Activated naive CD4-positive, alpha-beta T cell treated with anti-CD3 and anti-CD28 coated beads for 36 hours (primary cell): Measurements from ENCODE around the gene SLC2A4. TPM values are rescaled to one million over a fixed set of nuclear protein-coding genes. Genes with fewer than 3 reads are reported as not detected.

Experiments
- CTCF ChIA-PET: fragments of 350-600 bp; sonication (Branson Sonifier 250); formaldehyde crosslinking; loops from one replicate; lab custom pipeline; 2021; ENCODE audit warnings: antibody characterized with exemption; lab: Charles Lee
- DNase-seq: peaks from one replicate; pipeline ENCODE4 v3.0.0-alpha.2; 2020
- H3K27ac Mint-ChIP-seq: one replicate; pipeline ENCODE4 v1.8.0; 2021; ENCODE audit warnings: mild to moderate bottlenecking, mixed read lengths
- H3K27me3 Mint-ChIP-seq: one replicate; pipeline ENCODE4 v1.8.0; 2021; ENCODE audit warnings: low read depth, mixed read lengths
- H3K36me3 Mint-ChIP-seq: one replicate; pipeline ENCODE4 v1.8.0; 2021; ENCODE audit warnings: low read depth, mixed read lengths
- H3K4me1 Mint-ChIP-seq: one replicate; pipeline ENCODE4 v1.8.0; 2021; ENCODE audit warnings: low read depth, mixed read lengths
- H3K4me3 Mint-ChIP-seq: one replicate; pipeline ENCODE4 v1.8.0; 2021; ENCODE audit warnings: mild to moderate bottlenecking, moderate library complexity, mixed read lengths
- H3K9me3 Mint-ChIP-seq: one replicate; pipeline ENCODE4 v1.8.0; 2021; ENCODE audit warnings: mixed read lengths
- intact Hi-C: fragments of 100-400 bp; cut with micrococcal nuclease; formaldehyde crosslinking; loops from one replicate; pipeline ENCODE4 v1.15.1; 2023
- total RNA-seq, 2 experiments: library from RNA; stranded (reverse); gene quantifications; one replicate each; pipeline ENCODE4 v1.2.3, GENCODE V29; 2021

SLC2A4 gene
- total RNA-seq, 2 experiments from 2014 or later, result 0.19 to 0.37 TPM

DNA sequence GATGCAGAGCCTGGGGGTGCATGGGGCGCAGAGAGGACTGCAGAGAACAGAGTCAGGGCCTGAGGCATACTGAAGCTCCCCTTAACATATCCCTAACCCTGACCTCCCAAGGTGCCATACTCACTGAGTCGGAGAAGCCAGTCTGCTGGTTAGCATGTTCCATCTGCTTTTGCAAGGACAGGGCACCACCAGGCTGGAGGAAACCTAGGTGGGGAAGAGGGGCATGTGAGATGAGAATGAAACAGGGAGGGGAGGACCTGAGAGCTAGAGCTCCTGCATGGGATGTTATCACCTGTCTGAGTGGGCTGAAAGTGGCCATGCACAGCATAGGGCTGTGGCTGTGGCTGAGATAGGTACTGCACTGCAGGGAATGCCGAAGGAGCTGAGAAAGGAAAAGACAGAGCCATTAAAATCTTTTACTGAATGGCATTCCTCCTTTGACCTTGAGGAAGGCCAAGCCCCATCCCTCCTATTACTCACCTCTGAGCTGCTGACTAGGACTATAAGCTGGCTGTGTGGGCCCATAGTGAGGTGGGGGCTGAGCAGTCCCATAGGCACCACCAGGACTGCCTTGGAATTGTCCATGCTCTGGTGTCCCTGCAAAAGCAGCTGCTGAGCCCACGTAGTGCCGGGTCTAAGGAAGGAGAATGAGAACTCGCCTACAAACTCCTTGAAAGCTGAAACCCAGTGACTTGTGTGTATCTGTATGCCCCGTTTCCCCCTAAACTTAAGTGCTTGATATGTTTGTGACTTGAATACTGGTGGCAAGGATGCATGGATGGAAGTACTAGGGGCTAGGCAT is 31.8 kb downstream of the SLC2A4 start:
- CTCF ChIA-PET, result interaction anchor here (0.6 to 2.4 kb wide), 3 partner anchors 14 to 87 kb away, joined by 4 to 9 read pairs (median 4); no protein-coding TSS in a partner anchor
- no peak for DNase-seq
- Mint-ChIP-seq H3K4me1 (peaks cover 61% of the 10 kb centered on the region), H3K27ac (no peak overlapping the region), H3K4me3 (peak overlapping the region; percentile 78), H3K9me3 (no peaks in the 10 kb centered on the region), H3K27me3 (no peaks in the 10 kb centered on the region), H3K36me3 (peaks cover 47% of the 10 kb centered on the region)
- intact Hi-C loops, result no loop called here

DNA sequence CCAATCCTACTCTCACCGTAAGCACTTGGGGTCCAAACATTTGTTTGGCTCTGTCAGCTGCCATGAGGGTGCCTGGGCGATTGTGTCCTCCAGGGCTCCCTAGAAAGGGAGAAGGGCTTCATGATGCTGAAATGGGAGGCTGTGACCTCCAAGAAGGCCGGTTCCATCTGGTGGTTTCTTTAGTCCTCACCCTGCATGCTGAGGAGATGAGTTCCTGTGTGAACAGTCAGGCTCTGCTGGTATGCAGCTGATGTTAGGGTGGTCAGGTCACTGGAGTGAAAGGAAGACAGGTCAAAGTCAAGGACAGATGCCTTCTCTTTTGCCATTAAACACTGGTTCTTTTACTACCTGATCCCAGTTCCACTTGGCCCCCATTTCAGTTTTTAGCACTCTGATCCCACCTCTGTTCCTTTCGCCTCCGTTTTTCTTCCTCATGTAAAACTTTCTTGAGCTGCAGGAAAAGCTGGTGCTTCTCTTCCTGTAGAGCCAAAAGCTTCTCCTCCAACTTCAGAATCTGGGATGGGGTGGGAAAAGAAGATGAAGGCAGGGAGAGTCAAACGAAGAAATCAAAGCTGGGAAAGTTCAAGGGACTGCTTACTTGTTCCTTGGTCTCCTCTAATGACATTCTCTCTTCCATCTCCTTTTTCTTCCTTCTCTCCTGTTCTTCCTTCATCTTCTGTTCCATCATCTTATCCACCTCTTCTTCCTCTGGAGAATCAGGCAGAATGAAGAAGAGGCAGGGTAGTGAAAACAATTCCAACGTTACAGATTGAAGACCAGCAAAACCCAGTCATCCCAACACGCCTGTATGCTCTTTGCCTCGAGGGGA is 32.6 kb downstream of the SLC2A4 start:
- intact Hi-C loops, result loop anchor here (2.0 kb wide), 1 partner anchor 37 kb away; no protein-coding TSS in a partner anchor
- peaks cover 57% of the 10 kb centered on the region for H3K4me1 Mint-ChIP-seq

DNA sequence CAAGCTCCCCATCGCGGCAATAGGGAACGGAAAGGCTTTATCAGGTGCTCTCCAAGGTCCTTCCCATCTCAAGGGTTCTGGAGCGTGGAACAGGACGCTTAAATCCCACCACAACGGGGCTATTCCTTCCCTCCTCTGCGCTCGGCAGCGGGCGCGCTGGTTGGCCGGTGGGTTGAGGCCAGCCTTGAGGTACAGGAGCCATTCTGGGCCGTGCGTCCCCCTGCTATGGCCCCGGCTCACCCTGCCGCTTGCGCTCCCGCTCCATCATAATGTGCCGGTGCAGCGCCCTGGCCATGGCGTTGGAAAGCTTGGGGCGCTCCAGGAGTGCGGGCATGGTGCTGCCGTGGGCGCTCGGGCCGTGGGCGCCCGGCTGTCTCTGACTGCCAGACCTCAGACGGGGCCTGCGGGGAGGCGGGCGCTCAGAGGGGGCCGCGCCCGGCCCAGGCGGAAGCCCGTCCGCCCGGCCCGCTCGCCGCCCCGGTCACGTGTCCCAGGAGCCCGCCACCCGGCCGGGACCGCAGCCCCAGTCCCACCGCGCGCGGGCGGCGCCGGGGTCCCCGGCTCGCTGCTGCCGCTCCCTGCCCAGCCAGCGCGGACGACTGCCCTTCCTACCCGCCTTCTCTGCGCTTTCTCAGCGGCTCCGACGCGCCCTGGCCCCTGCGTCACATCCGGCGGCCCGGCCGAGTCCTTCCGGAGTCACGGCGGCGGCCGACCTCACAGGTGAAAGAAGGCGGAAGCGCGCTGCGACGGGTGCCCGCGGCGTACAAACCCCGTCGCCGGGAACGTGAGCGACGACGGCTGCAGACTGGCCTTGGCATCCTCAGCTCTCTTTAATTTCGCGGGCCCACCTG is 33.4 kb downstream of the SLC2A4 start, which contains the start of gene GPS2:
GPS2 (minus strand) TSS at position 642 of the 851 bp plus-strand sequence; CDS start at position 334, 308 bp downstream.
- H3K27me3 Mint-ChIP-seq, result no peaks in the 10 kb centered on the region
- peaks cover 35% of the 10 kb centered on the region for H3K36me3 Mint-ChIP-seq

More for the DNA sequence above, 32.6 kb downstream of the SLC2A4 start:
- CTCF ChIA-PET, result interaction anchor here (1.3 to 2.4 kb wide), 2 partner anchors 15 to 18 kb away, joined by 4 to 9 read pairs; no protein-coding TSS in a partner anchor
- DNase-seq, result no peak
- no peaks in the 10 kb centered on the region for H3K27me3 Mint-ChIP-seq
- H3K36me3 Mint-ChIP-seq, result peaks cover 44% of the 10 kb centered on the region
- H3K27ac Mint-ChIP-seq, result peak overlapping the region; percentile 70
- H3K4me3 Mint-ChIP-seq, result peak overlapping the region; percentile 78
- H3K9me3 Mint-ChIP-seq, result no peaks in the 10 kb centered on the region

DNA sequence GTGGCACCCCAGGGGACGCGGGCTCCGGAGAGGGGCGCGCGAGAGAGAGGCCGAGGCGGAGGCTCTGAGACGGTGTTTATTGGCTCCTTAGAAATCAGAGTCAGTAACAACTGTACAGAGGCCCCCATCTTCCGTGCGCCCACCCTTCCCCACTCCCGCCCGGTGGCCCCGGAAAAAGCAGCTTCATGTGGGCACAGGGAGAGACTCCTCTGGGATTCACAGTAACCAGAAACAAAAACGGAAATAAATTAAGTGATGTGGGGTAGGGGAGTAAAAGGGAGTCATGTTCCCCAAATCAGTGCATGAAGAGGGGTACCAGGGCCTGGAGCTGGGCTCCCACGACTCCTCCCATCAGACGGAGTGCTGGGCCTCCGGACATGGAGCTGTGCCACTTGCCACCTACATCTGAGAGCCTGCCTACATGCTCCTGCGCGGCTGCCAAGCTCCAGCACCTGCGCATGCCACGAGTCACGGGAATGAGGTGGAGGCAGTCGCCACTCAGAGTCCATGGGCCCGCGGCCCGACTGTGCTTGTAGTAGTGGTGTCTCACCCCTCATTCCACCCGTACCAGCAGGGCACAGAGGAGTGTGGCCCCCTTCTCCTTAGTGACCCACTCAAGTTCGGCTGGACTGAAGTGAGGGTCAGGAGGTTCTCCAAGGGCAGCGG is 34.2 kb downstream of the SLC2A4 start:
- Mint-ChIP-seq H3K27me3 (no peaks in the 10 kb centered on the region), H3K9me3 (no peaks in the 10 kb centered on the region), H3K4me1 (peaks cover 41% of the 10 kb centered on the region), H3K4me3 (peak overlapping the region; percentile 86), H3K36me3 (peaks cover 28% of the 10 kb centered on the region), H3K27ac (peak overlapping the region; percentile 88)
- CTCF ChIA-PET, result interaction anchor here (1.1 kb wide), 1 partner anchor 9 kb away, joined by 3 read pairs; no protein-coding TSS in a partner anchor
- intact Hi-C loops, result loop anchor here (1.0 to 2.0 kb wide), 2 partner anchors 8 to 35 kb away; partner anchors contain the start of gene EIF5A
- no peak for DNase-seq

More for the DNA sequence above, 33.4 kb downstream of the SLC2A4 start, which contains the start of gene GPS2:
- H3K4me1 Mint-ChIP-seq, result peaks cover 49% of the 10 kb centered on the region
- H3K9me3 Mint-ChIP-seq, result no peaks in the 10 kb centered on the region
- peak; percentile 95 for DNase-seq
- peak within 1 kb of the TSS; percentile 88 for H3K27ac Mint-ChIP-seq
- CTCF ChIA-PET, result interaction anchor here (1.1 to 2.4 kb wide), 2 partner anchors 9 to 18 kb away, joined by 3 to 9 read pairs; no protein-coding TSS in a partner anchor
- H3K4me3 Mint-ChIP-seq, result peak within 1 kb of the TSS; percentile 86
- intact Hi-C loops, result loop anchor here (1.0 to 2.0 kb wide), 2 partner anchors 8 to 36 kb away; partner anchors contain the start of gene EIF5A

- H3K36me3 Mint-ChIP-seq, result peaks cover 21% of the 10 kb centered on the region
- DNase-seq, result no peak
- H3K9me3 Mint-ChIP-seq, result no peaks in the 10 kb centered on the region
- H3K4me1 Mint-ChIP-seq, result peaks cover 28% of the 10 kb centered on the region
- CTCF ChIA-PET, result interaction anchor here (0.6 to 1.3 kb wide), 2 partner anchors 32 to 50 kb away, joined by 3 read pairs; no protein-coding TSS in a partner anchor
- intact Hi-C loops, result no loop called here
- peak overlapping the region; percentile 50 for H3K4me3 Mint-ChIP-seq
- peak overlapping the region; percentile 41 for H3K27ac Mint-ChIP-seq
- H3K27me3 Mint-ChIP-seq, result no peaks in the 10 kb centered on the region
These were observed 35.8 kb downstream of the SLC2A4 start for GRCh38 chr17:7317161-7317803.

GRCh38 chr17:7318121-7318860 is 36.8 kb downstream of the SLC2A4 start:
- CTCF ChIA-PET, result no interaction called here
- peaks cover 18% of the 10 kb centered on the region for H3K4me1 Mint-ChIP-seq
- H3K4me3 Mint-ChIP-seq, result no peak overlapping the region
- no peaks in the 10 kb centered on the region for H3K9me3 Mint-ChIP-seq
- intact Hi-C loops, result no loop called here
- DNase-seq, result no peak
- H3K27ac Mint-ChIP-seq, result no peak overlapping the region
- no peaks in the 10 kb centered on the region for H3K27me3 Mint-ChIP-seq
- H3K36me3 Mint-ChIP-seq, result peaks cover 19% of the 10 kb centered on the region

DNA sequence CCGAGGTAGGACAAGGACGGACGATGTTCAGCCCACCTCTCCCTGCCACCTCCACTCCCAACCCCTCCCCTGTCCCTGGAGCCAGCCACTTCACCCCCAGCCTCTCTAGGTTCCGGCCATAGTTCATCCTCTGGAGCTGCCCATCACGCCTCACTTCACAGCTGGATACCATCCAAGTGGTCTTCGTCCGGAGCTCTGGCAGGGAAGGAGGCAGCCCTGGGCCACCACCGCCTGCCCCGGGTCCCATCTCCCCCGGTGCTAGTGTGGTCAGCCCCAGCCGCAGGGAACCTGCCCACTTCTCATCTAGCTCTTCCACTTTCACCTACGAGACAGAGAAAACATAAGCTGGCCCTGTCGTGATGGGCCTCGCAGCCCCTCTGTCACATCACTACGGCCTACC is 39.9 kb downstream of the SLC2A4 start:
- Mint-ChIP-seq H3K9me3 (no peaks in the 10 kb centered on the region), H3K27me3 (no peaks in the 10 kb centered on the region), H3K27ac (no peak overlapping the region), H3K36me3 (peaks cover 32% of the 10 kb centered on the region), H3K4me3 (no peak overlapping the region), H3K4me1 (peaks cover 4% of the 10 kb centered on the region)
- DNase-seq, result no peak
- intact Hi-C loops, result no loop called here
- CTCF ChIA-PET, result interaction anchor here (0.9 to 1.4 kb wide), 3 partner anchors 8 to 34 kb away, joined by 3 to 4 read pairs (median 3); no protein-coding TSS in a partner anchor

GRCh38 chr17:7322520-7323194 is 41.1 kb downstream of the SLC2A4 start:
- CTCF ChIA-PET, result interaction anchor here (0.6 to 1.4 kb wide), 6 partner anchors 23 to 238 kb away, joined by 3 to 4 read pairs (median 3); no protein-coding TSS in a partner anchor
- Mint-ChIP-seq H3K36me3 (peaks cover 34% of the 10 kb centered on the region), H3K4me3 (no peak overlapping the region), H3K27ac (no peak overlapping the region), H3K27me3 (no peaks in the 10 kb centered on the region), H3K4me1 (peaks cover 13% of the 10 kb centered on the region), H3K9me3 (no peaks in the 10 kb centered on the region)
- intact Hi-C loops, result no loop called here
- DNase-seq, result no peak

GRCh38 chr17:7323731-7324437 is 42.4 kb downstream of the SLC2A4 start:
- Mint-ChIP-seq H3K4me3 (no peak overlapping the region), H3K4me1 (peaks cover 25% of the 10 kb centered on the region), H3K27me3 (no peaks in the 10 kb centered on the region), H3K27ac (no peak overlapping the region), H3K9me3 (no peaks in the 10 kb centered on the region), H3K36me3 (peaks cover 30% of the 10 kb centered on the region)
- CTCF ChIA-PET, result interaction anchor here (0.6 to 5.3 kb wide), 12 partner anchors 8 to 279 kb away, joined by 3 to 42 read pairs (median 4); partner anchors contain the start of genes ACAP1 and GPS2
- intact Hi-C loops, result loop anchor here (1.0 kb wide), 1 partner anchor 22 kb away; no protein-coding TSS in a partner anchor
- DNase-seq, result peak; percentile 73
